A673 (cell line): Measurements from ENCODE around the gene ZNF76. TPM values are rescaled to one million over a fixed set of nuclear protein-coding genes. Genes with fewer than 3 reads are reported as not detected.

ENCODE experiments used
- BruUV-seq: library from RNA; stranded (reverse); fragments of 400-500 nt; replicated peaks from 2 replicates; lab custom pipeline; 2021; lab: Mats Ljungman, UMichigan
- CTCF ChIA-PET: fragments of 300-600 bp; sonication (Branson Sonifier 250); formaldehyde crosslinking; loops from one replicate; lab custom pipeline; 2022; ENCODE audit warnings: antibody characterized with exemption; lab: Charles Lee
- POLR2A ChIA-PET: fragments of 300-600 bp; sonication (Branson Sonifier 250); formaldehyde crosslinking; loops from one replicate; lab custom pipeline; 2022; ENCODE audit warnings: antibody characterized with exemption; ENCODE audit not compliant: low non-redundant PET; lab: Charles Lee
- DNase-seq: peaks from one replicate; pipeline ENCODE4 v3.0.0-alpha.2; 2015; ENCODE audit warnings: low spot score
- H3K27ac ChIP-seq: fragments of 200-600 bp; sonication (generic); 2 replicates; pipeline ENCODE4 v1.5.1; 2016; ENCODE audit warnings: mixed run types, low read depth, mild to moderate bottlenecking, mixed read lengths, antibody characterized with exemption, low read length; ENCODE audit not compliant: poor library complexity, severe bottlenecking
- H3K27me3 ChIP-seq: fragments of 200-600 bp; sonication (generic); replicated peaks from 2 replicates; pipeline ENCODE4 v1.6.1; 2017; ENCODE audit warnings: mixed run types, low read depth, mild to moderate bottlenecking, mixed read lengths, antibody characterized with exemption, low read length; ENCODE audit not compliant: insufficient read depth, poor library complexity
- H3K36me3 ChIP-seq: fragments of 200-600 bp; sonication (generic); 2 replicates; pipeline ENCODE4 v1.6.1; 2016; ENCODE audit warnings: mixed run types, mild to moderate bottlenecking, mixed read lengths, antibody characterized with exemption, low read length; ENCODE audit not compliant: insufficient read depth, poor library complexity, severe bottlenecking
- H3K4me1 ChIP-seq: fragments of 200-600 bp; sonication (generic); 2 replicates; pipeline ENCODE4 v1.6.1; 2017; ENCODE audit warnings: mixed run types, mild to moderate bottlenecking, mixed read lengths, antibody characterized with exemption, low read length; ENCODE audit not compliant: insufficient read depth, poor library complexity, severe bottlenecking
- H3K4me3 ChIP-seq: fragments of 200-600 bp; sonication (generic); 2 replicates; pipeline ENCODE4 v1.5.1; 2016; ENCODE audit warnings: low read depth, mixed run types, mild to moderate bottlenecking, mixed read lengths, low read length; ENCODE audit not compliant: poor library complexity, severe bottlenecking
- H3K9me3 ChIP-seq: fragments of 200-600 bp; sonication (generic); 2 replicates; pipeline ENCODE4 v1.6.1; 2016; ENCODE audit warnings: mixed run types, low read depth, mild to moderate bottlenecking, mixed read lengths, antibody characterized with exemption, low read length; ENCODE audit not compliant: poor library complexity, severe bottlenecking
- EZH2 ChIP-seq: fragments of 200-600 bp; sonication (generic); IDR thresholded peaks from 2 replicates; pipeline ENCODE4 v1.6.1; 2017; ENCODE audit warnings: borderline replicate concordance, low read depth, mild to moderate bottlenecking, mixed read lengths, antibody characterized with exemption, low read length; ENCODE audit not compliant: poor library complexity, severe bottlenecking
- intact Hi-C: fragments of 100-400 bp; cut with micrococcal nuclease; formaldehyde crosslinking; loops from one replicate; pipeline ENCODE4 v1.10.0; 2022; ENCODE audit not compliant: unreplicated experiment
- total RNA-seq: library from RNA; stranded (reverse); gene quantifications from 2 replicates; pipeline ENCODE4 v1.2.3, GENCODE V29; 2021
- TF ChIP-seq, protein P1 (sequence below): fragments of 300-800, 200-600 bp; sonication (generic); conservative IDR thresholded peaks from 2 replicates; pipeline ENCODE4 v1.5.1; 2017; ENCODE audit warnings: low read depth, mild to moderate bottlenecking, antibody characterized with exemption, low read length, moderate library complexity, mixed read lengths

ZNF76 gene
- total RNA-seq, 1 experiment from 2014 or later = 28.7 TPM

DNA sequence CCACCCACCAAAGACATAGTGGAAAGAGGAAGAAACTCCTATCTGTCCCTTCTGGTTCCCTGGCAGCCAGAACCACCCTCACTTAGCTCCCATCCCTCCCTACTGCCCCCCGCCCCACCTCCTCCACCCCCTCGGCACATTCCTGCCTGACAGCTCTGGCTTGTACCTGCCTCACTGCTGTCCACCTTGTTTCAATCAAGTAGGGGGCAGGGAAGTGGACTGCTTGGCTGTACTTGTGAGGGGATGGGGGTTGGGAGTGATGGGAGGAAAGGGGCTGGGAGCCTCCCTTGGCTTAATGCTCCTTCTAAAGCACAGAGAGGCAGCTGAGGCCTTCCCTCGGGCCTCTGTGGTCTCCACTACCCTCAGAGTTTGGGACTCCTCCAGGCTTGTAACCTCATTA, 22.1 kb upstream of the ZNF76 start:
- TF ChIP-seq EZH2 = no peak
- DNase-seq = no peak
- Histone ChIP-seq H3K36me3 (no peaks in the 10 kb centered on the region), H3K27me3 (no peaks in the 10 kb centered on the region), H3K9me3 (no peaks in the 10 kb centered on the region), H3K27ac (no peak overlapping the region), H3K4me3 (no peak overlapping the region), H3K4me1 (no peaks in the 10 kb centered on the region)
- ChIA-PET POLR2A (no interaction called here), CTCF (no interaction called here)
- intact Hi-C loops = no loop called here
- BruUV-seq = no TSS peak

DNA sequence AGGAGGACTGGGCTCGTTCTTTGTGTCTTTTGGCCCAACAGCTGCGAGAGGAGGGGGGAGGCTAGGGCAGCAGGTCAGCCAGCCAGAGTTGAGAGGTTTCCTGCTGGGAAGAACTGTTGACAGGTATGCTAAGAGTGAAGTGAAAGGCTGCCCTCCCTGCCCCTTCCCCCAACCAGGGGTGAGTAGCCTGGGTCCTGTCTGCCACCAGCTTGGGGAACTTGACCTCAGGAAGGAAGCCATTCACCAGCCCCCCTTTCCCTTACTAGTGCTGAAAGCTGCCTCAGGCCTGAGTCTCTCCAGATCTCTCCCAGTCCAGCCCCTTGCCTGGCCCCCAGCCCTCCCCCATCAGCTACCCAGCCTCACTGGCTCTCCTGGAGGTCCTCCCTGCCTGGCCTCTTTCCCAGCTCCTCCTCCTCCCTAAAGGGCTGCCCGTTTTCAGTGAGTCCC, 20.7 kb upstream of the ZNF76 start:
- no TSS peak for BruUV-seq
- Histone ChIP-seq H3K27me3 (no peaks in the 10 kb centered on the region), H3K4me1 (no peaks in the 10 kb centered on the region), H3K9me3 (no peaks in the 10 kb centered on the region), H3K27ac (no peak overlapping the region), H3K36me3 (no peaks in the 10 kb centered on the region), H3K4me3 (no peak overlapping the region)
- POLR2A ChIA-PET = interaction anchor here (0.5 to 0.6 kb wide), 2 partner anchors 1518 to 1700 kb away, joined by 3 to 4 read pairs; no protein-coding TSS in a partner anchor
- intact Hi-C loops = no loop called here
- DNase-seq = no peak
- TF ChIP-seq EZH2 = no peak
- TF ChIP-seq, protein P1, sequence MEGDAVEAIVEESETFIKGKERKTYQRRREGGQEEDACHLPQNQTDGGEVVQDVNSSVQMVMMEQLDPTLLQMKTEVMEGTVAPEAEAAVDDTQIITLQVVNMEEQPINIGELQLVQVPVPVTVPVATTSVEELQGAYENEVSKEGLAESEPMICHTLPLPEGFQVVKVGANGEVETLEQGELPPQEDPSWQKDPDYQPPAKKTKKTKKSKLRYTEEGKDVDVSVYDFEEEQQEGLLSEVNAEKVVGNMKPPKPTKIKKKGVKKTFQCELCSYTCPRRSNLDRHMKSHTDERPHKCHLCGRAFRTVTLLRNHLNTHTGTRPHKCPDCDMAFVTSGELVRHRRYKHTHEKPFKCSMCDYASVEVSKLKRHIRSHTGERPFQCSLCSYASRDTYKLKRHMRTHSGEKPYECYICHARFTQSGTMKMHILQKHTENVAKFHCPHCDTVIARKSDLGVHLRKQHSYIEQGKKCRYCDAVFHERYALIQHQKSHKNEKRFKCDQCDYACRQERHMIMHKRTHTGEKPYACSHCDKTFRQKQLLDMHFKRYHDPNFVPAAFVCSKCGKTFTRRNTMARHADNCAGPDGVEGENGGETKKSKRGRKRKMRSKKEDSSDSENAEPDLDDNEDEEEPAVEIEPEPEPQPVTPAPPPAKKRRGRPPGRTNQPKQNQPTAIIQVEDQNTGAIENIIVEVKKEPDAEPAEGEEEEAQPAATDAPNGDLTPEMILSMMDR = no peak
- CTCF ChIA-PET = no interaction called here

DNA sequence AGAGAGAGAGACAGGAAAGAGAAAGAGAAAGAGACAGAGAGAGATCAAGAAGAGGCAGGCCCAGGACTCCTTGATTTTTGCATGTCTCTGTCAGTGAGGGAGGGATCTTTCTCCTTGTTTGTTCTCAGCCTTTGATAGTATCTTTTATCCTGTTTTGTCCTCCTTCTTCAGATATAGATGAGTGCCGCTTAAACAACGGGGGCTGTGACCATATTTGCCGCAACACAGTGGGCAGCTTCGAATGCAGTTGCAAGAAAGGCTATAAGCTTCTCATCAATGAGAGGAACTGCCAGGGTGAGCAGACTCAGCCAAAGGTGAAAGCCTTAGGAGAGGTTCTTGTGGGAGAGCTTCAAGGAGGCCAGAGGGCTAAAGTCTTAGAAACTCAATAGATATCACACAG, 20.0 kb upstream of the ZNF76 start:
- Histone ChIP-seq H3K27me3 (no peaks in the 10 kb centered on the region), H3K9me3 (no peaks in the 10 kb centered on the region), H3K27ac (no peak overlapping the region), H3K4me3 (no peak overlapping the region), H3K4me1 (no peaks in the 10 kb centered on the region), H3K36me3 (no peaks in the 10 kb centered on the region)
- no TSS peak for BruUV-seq
- TF ChIP-seq EZH2 = no peak
- TF ChIP-seq, protein P1 = no peak
- no peak for DNase-seq
- ChIA-PET POLR2A (no interaction called here), CTCF (no interaction called here)
- intact Hi-C loops = no loop called here
